Measurements from ENCODE around the gene NEURL4.

NEURL4 gene

DNA sequence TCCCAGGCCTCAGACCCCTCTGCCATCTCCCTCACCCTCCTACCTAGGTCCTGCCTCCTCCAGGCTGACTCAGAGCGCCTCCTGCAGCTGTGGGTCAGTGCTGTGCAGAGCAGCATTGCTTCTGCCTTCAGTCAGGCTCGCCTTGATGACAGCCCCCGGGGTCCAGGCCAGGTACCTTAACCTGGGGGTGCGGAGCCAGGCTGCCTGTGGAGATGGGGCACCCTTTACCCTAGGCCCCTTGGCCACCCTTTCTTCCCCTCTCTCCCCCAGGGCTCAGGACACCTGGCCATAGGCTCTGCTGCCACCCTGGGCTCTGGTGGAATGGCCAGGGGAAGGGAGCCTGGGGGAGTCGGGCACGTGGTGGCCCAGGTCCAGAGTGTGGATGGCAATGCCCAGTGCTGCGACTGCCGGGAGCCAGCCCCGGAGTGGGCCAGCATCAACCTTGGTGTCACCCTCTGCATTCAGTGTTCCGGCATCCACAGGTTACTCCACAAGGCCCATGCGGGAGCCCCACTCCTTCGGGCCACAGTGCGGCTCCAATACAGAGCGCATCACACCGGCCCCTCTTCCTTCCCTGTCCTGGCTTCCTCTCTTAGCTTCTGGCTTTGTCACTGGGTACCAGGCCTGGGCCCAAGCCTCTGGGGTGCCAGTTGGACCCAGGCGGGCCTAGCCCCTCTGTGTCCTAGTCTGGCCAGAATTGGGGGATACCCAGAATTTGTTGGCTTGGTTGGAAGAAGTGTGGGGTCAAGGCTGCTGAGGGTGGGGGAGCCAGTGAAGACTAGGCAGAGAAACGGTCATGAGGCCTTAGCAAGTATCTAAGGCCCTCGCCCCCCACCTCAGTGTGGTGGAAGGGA, 17.9 kb upstream of the NEURL4 start:
- Histone ChIP-seq H3K27ac (ENCODE audit: low read length) (no peak overlapping the region), H3K27me3 (ENCODE audit: insufficient read depth, low read length, poor library complexity) (no peaks in the 10 kb centered on the region), H3K4me2 (ENCODE audit: insufficient read depth, low read length) (no peak overlapping the region), H3K4me3 (ENCODE audit: low read depth in 1 of 2, low read length in 2 of 2) (no peak overlapping the region), H3K9ac (ENCODE audit: low read depth, low read length) (no peak overlapping the region), H3K4me1 (ENCODE audit: insufficient read depth, low read length) (no peaks in the 10 kb centered on the region), H4K20me1 (ENCODE audit: insufficient read depth, low read length) (0 out of 2 replicates have a peak, but pooled peaks cover 3% of the 10 kb centered on the region), H3K79me2 (ENCODE audit: insufficient read depth, low read length) (no peaks in the 10 kb centered on the region), H3K9me3 (ENCODE audit: insufficient read depth, low read length, severe bottlenecking) (no peaks in the 10 kb centered on the region), H3K36me3 (ENCODE audit: insufficient read depth, low read length) (peaks cover 55% of the 10 kb centered on the region), H2AFZ (ENCODE audit: low read depth, low read length) (no peak overlapping the region)
- DNase-seq (no peak), ATAC-seq (ENCODE audit: insufficient read depth, low read depth) (no peak)
- TF ChIP-seq, protein P1, sequence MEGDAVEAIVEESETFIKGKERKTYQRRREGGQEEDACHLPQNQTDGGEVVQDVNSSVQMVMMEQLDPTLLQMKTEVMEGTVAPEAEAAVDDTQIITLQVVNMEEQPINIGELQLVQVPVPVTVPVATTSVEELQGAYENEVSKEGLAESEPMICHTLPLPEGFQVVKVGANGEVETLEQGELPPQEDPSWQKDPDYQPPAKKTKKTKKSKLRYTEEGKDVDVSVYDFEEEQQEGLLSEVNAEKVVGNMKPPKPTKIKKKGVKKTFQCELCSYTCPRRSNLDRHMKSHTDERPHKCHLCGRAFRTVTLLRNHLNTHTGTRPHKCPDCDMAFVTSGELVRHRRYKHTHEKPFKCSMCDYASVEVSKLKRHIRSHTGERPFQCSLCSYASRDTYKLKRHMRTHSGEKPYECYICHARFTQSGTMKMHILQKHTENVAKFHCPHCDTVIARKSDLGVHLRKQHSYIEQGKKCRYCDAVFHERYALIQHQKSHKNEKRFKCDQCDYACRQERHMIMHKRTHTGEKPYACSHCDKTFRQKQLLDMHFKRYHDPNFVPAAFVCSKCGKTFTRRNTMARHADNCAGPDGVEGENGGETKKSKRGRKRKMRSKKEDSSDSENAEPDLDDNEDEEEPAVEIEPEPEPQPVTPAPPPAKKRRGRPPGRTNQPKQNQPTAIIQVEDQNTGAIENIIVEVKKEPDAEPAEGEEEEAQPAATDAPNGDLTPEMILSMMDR (IDR thresholded peaks at IDR 0.05; ENCODE audit: borderline replicate concordance, extremely low read depth, low read length, poor library complexity, severe bottlenecking), result no peak
- no peak for TF ChIP-seq EZH2 (IDR thresholded peaks at IDR 0.05; ENCODE audit: borderline replicate concordance, low read depth, low read length, severe bottlenecking)

DNA sequence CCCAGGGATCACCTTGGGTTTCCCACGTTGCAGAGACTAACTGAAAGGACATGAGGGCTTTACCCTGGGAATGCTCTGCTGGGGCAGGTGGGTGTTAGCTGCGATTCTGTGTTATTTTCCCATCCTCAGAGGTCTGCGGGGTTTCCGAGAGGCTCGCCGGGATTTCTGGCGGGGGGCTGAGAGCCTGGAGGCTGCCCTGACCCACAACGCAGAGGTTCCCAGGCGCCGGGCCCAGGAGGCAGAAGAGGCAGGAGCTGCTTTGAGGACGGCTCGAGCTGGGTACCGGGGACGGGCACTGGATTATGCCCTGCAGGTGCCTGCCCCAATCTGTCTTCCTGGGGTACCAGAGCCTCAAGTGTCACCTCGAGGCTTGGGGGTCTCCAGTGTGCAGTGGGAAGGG, 14.1 kb upstream of the NEURL4 start:
- Histone ChIP-seq H3K4me3 (ENCODE audit: low read depth in 1 of 2, low read length in 2 of 2) (no peak overlapping the region), H3K79me2 (ENCODE audit: insufficient read depth, low read length) (peaks cover 5% of the 10 kb centered on the region; the same call in 1 of the 2 replicates), H3K4me2 (ENCODE audit: insufficient read depth, low read length) (no peak overlapping the region), H3K9me3 (ENCODE audit: insufficient read depth, low read length, severe bottlenecking) (no peaks in the 10 kb centered on the region), H3K27me3 (ENCODE audit: insufficient read depth, low read length, poor library complexity) (no peaks in the 10 kb centered on the region), H2AFZ (ENCODE audit: low read depth, low read length) (no peak overlapping the region), H3K9ac (ENCODE audit: low read depth, low read length) (no peak overlapping the region), H3K4me1 (ENCODE audit: insufficient read depth, low read length) (no peaks in the 10 kb centered on the region), H3K27ac (ENCODE audit: low read length) (no peak overlapping the region), H3K36me3 (ENCODE audit: insufficient read depth, low read length) (peaks cover 46% of the 10 kb centered on the region), H4K20me1 (ENCODE audit: insufficient read depth, low read length) (peaks cover 3% of the 10 kb centered on the region; the same call in 1 of the 2 replicates)
- ATAC-seq (ENCODE audit: insufficient read depth, low read depth) (no peak), DNase-seq (no peak)
- TF ChIP-seq, protein P1 (IDR thresholded peaks at IDR 0.05; ENCODE audit: borderline replicate concordance, extremely low read depth, low read length, poor library complexity, severe bottlenecking), result no peak
- no peak for TF ChIP-seq EZH2 (IDR thresholded peaks at IDR 0.05; ENCODE audit: borderline replicate concordance, low read depth, low read length, severe bottlenecking)

DNA sequence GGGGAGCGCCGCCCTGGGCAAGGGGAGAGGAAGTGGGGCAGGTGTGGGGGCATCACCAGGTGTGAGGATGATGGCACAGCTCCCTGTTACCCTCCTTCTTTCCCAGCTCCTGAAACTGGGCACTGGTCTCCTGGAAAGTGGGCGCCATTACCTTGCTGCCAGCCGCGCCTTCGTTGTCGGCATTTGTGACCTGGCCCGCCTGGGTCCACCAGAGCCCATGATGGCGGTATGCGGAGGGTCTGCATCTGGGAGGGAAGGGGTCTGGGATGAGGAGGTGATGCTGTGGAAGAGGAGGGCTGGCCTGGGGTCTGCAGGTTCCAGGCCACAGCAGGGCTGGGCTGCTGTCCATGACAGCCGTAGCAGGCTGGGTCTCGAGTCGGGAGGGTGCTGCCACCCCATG, 12.7 kb upstream of the NEURL4 start:
- Histone ChIP-seq H3K9me3 (ENCODE audit: insufficient read depth, low read length, severe bottlenecking) (no peaks in the 10 kb centered on the region), H3K4me3 (ENCODE audit: low read depth in 1 of 2, low read length in 2 of 2) (no peak overlapping the region), H2AFZ (ENCODE audit: low read depth, low read length) (no peak overlapping the region), H3K9ac (ENCODE audit: low read depth, low read length) (0 out of 2 replicates have a peak overlapping the region, but pooled peaks have one; percentile 5), H3K27me3 (ENCODE audit: insufficient read depth, low read length, poor library complexity) (no peaks in the 10 kb centered on the region), H3K27ac (ENCODE audit: low read length) (no peak overlapping the region), H4K20me1 (ENCODE audit: insufficient read depth, low read length) (peaks cover 3% of the 10 kb centered on the region; the same call in 1 of the 2 replicates), H3K4me2 (ENCODE audit: insufficient read depth, low read length) (no peak overlapping the region), H3K79me2 (ENCODE audit: insufficient read depth, low read length) (peaks cover 17% of the 10 kb centered on the region), H3K4me1 (ENCODE audit: insufficient read depth, low read length) (peaks cover 11% of the 10 kb centered on the region), H3K36me3 (ENCODE audit: insufficient read depth, low read length) (peaks cover 32% of the 10 kb centered on the region)
- TF ChIP-seq, protein P1 (IDR thresholded peaks at IDR 0.05; ENCODE audit: borderline replicate concordance, extremely low read depth, low read length, poor library complexity, severe bottlenecking), result no peak
- TF ChIP-seq EZH2 (IDR thresholded peaks at IDR 0.05; ENCODE audit: borderline replicate concordance, low read depth, low read length, severe bottlenecking), result no peak
- DNase-seq, result no peak
- no peak for ATAC-seq (ENCODE audit: insufficient read depth, low read depth)

Measured in DND-41 (cell line).